PC-3 (cell line): ENCODE data around the gene MAS1L.

Experiments used
- EZH2 ChIP-seq: fragments of 300-600 bp; sonication (generic); IDR thresholded peaks from one replicate; pipeline ENCODE4 v1.6.1; 2017; ENCODE audit warnings: antibody characterized with exemption, mild to moderate bottlenecking, low read length; ENCODE audit not compliant: unreplicated experiment
- EZH2phosphoT487 ChIP-seq: fragments of 300-600 bp; sonication (generic); IDR thresholded peaks from 2 replicates; pipeline ENCODE4 v1.6.1; 2018; ENCODE audit warnings: mild to moderate bottlenecking, antibody characterized with exemption, low read length, borderline replicate concordance
- TF ChIP-seq, protein P1 (sequence below): fragments of 300-600 bp; sonication (generic); conservative IDR thresholded peaks from 2 replicates; pipeline ENCODE4 v1.5.1; 2017; ENCODE audit warnings: antibody characterized with exemption, low read depth, mild to moderate bottlenecking, low read length

DNA sequence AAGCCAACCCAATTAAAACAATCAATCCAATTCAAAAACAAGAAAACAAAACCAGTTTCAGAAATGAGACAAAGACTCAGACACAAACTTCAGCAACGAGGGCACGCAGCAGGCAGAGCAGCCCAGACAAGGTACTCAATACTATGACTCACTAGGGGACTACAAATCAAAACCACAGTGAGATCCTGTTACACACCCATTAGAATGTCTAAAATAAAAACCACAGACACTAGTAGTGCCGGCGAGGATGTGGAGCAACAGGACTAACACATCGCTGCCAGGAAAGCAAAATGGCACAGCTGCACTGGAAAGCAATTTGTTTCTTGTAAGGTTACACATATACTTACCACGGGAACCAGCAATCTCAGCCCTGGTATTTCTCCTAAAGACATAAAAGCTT, 28.4 kb upstream of the MAS1L start:
- TF ChIP-seq, protein P1, sequence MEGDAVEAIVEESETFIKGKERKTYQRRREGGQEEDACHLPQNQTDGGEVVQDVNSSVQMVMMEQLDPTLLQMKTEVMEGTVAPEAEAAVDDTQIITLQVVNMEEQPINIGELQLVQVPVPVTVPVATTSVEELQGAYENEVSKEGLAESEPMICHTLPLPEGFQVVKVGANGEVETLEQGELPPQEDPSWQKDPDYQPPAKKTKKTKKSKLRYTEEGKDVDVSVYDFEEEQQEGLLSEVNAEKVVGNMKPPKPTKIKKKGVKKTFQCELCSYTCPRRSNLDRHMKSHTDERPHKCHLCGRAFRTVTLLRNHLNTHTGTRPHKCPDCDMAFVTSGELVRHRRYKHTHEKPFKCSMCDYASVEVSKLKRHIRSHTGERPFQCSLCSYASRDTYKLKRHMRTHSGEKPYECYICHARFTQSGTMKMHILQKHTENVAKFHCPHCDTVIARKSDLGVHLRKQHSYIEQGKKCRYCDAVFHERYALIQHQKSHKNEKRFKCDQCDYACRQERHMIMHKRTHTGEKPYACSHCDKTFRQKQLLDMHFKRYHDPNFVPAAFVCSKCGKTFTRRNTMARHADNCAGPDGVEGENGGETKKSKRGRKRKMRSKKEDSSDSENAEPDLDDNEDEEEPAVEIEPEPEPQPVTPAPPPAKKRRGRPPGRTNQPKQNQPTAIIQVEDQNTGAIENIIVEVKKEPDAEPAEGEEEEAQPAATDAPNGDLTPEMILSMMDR, result no peak
- TF ChIP-seq EZH2phosphoT487 (no peak), EZH2 (no peak)
